ENCODE results near the gene ROR2.

Gene ROR2

GRCh38 chr9:91558395-91558794, 391.6 kb downstream of the ROR2 start:
- CTCF ChIA-PET, result no interaction called here
- POLR2A ChIA-PET, result no interaction called here
- TF ChIP-seq HDGF (IDR thresholded peaks at IDR 0.05; ENCODE audit: borderline replicate concordance), result no peak
- no peak for TF ChIP-seq FOXM1 (IDR thresholded peaks at IDR 0.05; ENCODE audit: borderline replicate concordance)
- no peak for DNase-seq (ENCODE audit: extremely low spot score)

GRCh38 chr9:91557327-91557726, 392.7 kb downstream of the ROR2 start:
- DNase-seq (ENCODE audit: extremely low spot score), result no peak
- TF ChIP-seq ARNT (IDR thresholded peaks at IDR 0.05) (no peak), NFRKB (IDR thresholded peaks at IDR 0.05) (no peak), ELF4 (IDR thresholded peaks at IDR 0.05) (no peak), SP1 (IDR thresholded peaks at IDR 0.05) (no peak), LEF1 (IDR thresholded peaks at IDR 0.05; ENCODE audit: borderline replicate concordance) (no peak), FOXM1 (IDR thresholded peaks at IDR 0.05; ENCODE audit: borderline replicate concordance) (no peak), FOXK2 (IDR thresholded peaks at IDR 0.05) (no peak), TARDBP (IDR thresholded peaks at IDR 0.05) (no peak), ZNF384 (IDR thresholded peaks at IDR 0.05) (no peak), HDGF (IDR thresholded peaks at IDR 0.05; ENCODE audit: borderline replicate concordance) (no peak), L3MBTL2 (conservative IDR thresholded peaks at IDR 0.05) (no peak), BHLHE40 (IDR thresholded peaks at IDR 0.05; ENCODE audit: borderline replicate concordance) (no peak), PKNOX1 (IDR thresholded peaks at IDR 0.05) (no peak), FOXA1 (IDR thresholded peaks at IDR 0.05) (no peak), SUZ12 (IDR thresholded peaks at IDR 0.05) (no peak), CTBP1 (IDR thresholded peaks at IDR 0.05; ENCODE audit: borderline replicate concordance) (no peak)
- ChIA-PET CTCF (no interaction called here), POLR2A (no interaction called here)

- TF ChIP-seq NFRKB (IDR thresholded peaks at IDR 0.05) (no peak), ELF4 (IDR thresholded peaks at IDR 0.05) (no peak), FOXK2 (IDR thresholded peaks at IDR 0.05) (no peak), SP1 (IDR thresholded peaks at IDR 0.05) (no peak), ARNT (IDR thresholded peaks at IDR 0.05) (no peak), L3MBTL2 (conservative IDR thresholded peaks at IDR 0.05) (no peak), LEF1 (IDR thresholded peaks at IDR 0.05; ENCODE audit: borderline replicate concordance) (no peak), BHLHE40 (IDR thresholded peaks at IDR 0.05; ENCODE audit: borderline replicate concordance) (no peak), TARDBP (IDR thresholded peaks at IDR 0.05) (no peak), HDGF (IDR thresholded peaks at IDR 0.05; ENCODE audit: borderline replicate concordance) (no peak), FOXA1 (IDR thresholded peaks at IDR 0.05) (no peak), ZNF384 (IDR thresholded peaks at IDR 0.05) (no peak), PKNOX1 (IDR thresholded peaks at IDR 0.05) (no peak), CTBP1 (IDR thresholded peaks at IDR 0.05; ENCODE audit: borderline replicate concordance) (no peak), FOXM1 (IDR thresholded peaks at IDR 0.05; ENCODE audit: borderline replicate concordance) (no peak), SUZ12 (IDR thresholded peaks at IDR 0.05) (no peak)
- ChIA-PET CTCF (no interaction called here), POLR2A (no interaction called here)
- no peak for DNase-seq (ENCODE audit: extremely low spot score)
Observed at GRCh38 chr9:91555132-91555531, 394.9 kb downstream of the ROR2 start.

- POLR2A ChIA-PET, result no interaction called here
- TF ChIP-seq FOXA1 (IDR thresholded peaks at IDR 0.05) (no peak), FOXK2 (IDR thresholded peaks at IDR 0.05) (no peak), ZNF384 (IDR thresholded peaks at IDR 0.05) (no peak), CTBP1 (IDR thresholded peaks at IDR 0.05; ENCODE audit: borderline replicate concordance) (no peak), SP1 (IDR thresholded peaks at IDR 0.05) (no peak), NFRKB (IDR thresholded peaks at IDR 0.05) (no peak), HDGF (IDR thresholded peaks at IDR 0.05; ENCODE audit: borderline replicate concordance) (no peak), BHLHE40 (IDR thresholded peaks at IDR 0.05; ENCODE audit: borderline replicate concordance) (no peak), FOXM1 (IDR thresholded peaks at IDR 0.05; ENCODE audit: borderline replicate concordance) (no peak), L3MBTL2 (conservative IDR thresholded peaks at IDR 0.05) (no peak), PKNOX1 (IDR thresholded peaks at IDR 0.05) (no peak), ARNT (IDR thresholded peaks at IDR 0.05) (no peak), ELF4 (IDR thresholded peaks at IDR 0.05) (no peak), LEF1 (IDR thresholded peaks at IDR 0.05; ENCODE audit: borderline replicate concordance) (no peak), TARDBP (IDR thresholded peaks at IDR 0.05) (no peak), SUZ12 (IDR thresholded peaks at IDR 0.05) (no peak)
- DNase-seq (ENCODE audit: extremely low spot score), result no peak
- CTCF ChIA-PET, result no interaction called here
Observed at GRCh38 chr9:91549177-91549576, 400.9 kb downstream of the ROR2 start.

- POLR2A ChIA-PET, result no interaction called here
- TF ChIP-seq L3MBTL2 (conservative IDR thresholded peaks at IDR 0.05) (no peak), PKNOX1 (IDR thresholded peaks at IDR 0.05) (no peak), NFRKB (IDR thresholded peaks at IDR 0.05) (no peak), FOXM1 (IDR thresholded peaks at IDR 0.05; ENCODE audit: borderline replicate concordance) (no peak), FOXK2 (IDR thresholded peaks at IDR 0.05) (no peak), SUZ12 (IDR thresholded peaks at IDR 0.05) (no peak), SP1 (IDR thresholded peaks at IDR 0.05) (no peak), FOXA1 (IDR thresholded peaks at IDR 0.05) (no peak), ZNF384 (IDR thresholded peaks at IDR 0.05) (no peak), ELF4 (IDR thresholded peaks at IDR 0.05) (no peak), BHLHE40 (IDR thresholded peaks at IDR 0.05; ENCODE audit: borderline replicate concordance) (no peak), CTBP1 (IDR thresholded peaks at IDR 0.05; ENCODE audit: borderline replicate concordance) (no peak), LEF1 (IDR thresholded peaks at IDR 0.05; ENCODE audit: borderline replicate concordance) (no peak), HDGF (IDR thresholded peaks at IDR 0.05; ENCODE audit: borderline replicate concordance) (no peak), ARNT (IDR thresholded peaks at IDR 0.05) (no peak), TARDBP (IDR thresholded peaks at IDR 0.05) (no peak)
- no peak for DNase-seq (ENCODE audit: extremely low spot score)
- CTCF ChIA-PET, result no interaction called here
Observed at GRCh38 chr9:91547081-91547480, 402.9 kb downstream of the ROR2 start.

Measured in HEK293T (cell line).